GM12801 (cell line): ENCODE results near the gene SYNPR.

Experiments
- TF ChIP-seq, protein P1 (sequence below): IDR thresholded peaks from one replicate; pipeline ENCODE4 v1.5.1; 2011; ENCODE audit warnings: control low read depth; ENCODE audit not compliant: insufficient read length; ENCODE audit errors: extremely low read depth

Gene SYNPR

DNA sequence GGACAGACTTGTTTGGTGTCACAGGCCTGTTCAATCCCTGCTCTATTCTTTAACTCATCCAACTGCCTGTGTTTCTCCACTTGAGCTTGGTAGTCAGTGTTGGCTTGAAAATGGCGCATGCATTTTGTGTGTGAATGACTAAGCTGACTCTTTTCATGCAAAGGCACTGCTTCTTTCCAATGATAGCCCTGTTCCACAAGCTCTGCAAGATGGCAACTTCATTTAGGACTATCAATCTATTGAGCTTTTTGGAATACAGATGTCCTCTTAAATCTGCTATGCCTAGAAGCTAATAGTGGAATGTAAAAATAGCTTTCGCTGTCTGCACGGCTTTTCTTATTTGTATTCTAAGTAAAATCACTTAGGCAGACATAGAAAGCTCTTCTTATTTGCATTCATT, 33.6 kb upstream of the SYNPR start:
- TF ChIP-seq, protein P1, sequence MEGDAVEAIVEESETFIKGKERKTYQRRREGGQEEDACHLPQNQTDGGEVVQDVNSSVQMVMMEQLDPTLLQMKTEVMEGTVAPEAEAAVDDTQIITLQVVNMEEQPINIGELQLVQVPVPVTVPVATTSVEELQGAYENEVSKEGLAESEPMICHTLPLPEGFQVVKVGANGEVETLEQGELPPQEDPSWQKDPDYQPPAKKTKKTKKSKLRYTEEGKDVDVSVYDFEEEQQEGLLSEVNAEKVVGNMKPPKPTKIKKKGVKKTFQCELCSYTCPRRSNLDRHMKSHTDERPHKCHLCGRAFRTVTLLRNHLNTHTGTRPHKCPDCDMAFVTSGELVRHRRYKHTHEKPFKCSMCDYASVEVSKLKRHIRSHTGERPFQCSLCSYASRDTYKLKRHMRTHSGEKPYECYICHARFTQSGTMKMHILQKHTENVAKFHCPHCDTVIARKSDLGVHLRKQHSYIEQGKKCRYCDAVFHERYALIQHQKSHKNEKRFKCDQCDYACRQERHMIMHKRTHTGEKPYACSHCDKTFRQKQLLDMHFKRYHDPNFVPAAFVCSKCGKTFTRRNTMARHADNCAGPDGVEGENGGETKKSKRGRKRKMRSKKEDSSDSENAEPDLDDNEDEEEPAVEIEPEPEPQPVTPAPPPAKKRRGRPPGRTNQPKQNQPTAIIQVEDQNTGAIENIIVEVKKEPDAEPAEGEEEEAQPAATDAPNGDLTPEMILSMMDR: no peak

DNA sequence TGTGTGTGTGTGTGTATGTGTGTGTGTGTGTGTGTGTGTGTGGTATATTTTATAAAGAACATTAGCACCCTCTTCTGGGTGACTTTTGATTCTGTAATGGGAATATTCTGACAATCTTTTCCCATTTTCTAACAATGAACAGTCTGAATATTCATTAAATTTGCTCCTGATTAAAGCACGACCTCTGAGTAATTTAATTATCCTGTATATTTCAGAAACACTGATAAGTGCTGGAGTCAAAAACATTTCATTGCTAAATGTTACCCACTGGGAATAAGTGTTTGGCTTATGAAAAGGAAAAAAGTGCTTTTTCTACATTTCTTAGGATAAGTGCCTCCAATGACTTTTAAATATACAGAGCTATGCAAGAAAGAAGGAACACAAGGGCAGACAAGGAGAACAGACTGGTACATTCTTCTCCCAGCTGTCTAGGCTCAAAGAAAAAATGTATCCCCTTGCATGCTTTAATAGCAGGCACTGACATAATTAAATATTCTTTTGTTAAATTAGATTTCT, 32.3 kb upstream of the SYNPR start:
- TF ChIP-seq, protein P1: no peak

- TF ChIP-seq, protein P1: no peak
Measured at GRCh38 chr3:63248015-63248414, 30.1 kb upstream of the SYNPR start.

- TF ChIP-seq, protein P1: no peak
Measured at GRCh38 chr3:63251499-63251898, 26.6 kb upstream of the SYNPR start.

DNA sequence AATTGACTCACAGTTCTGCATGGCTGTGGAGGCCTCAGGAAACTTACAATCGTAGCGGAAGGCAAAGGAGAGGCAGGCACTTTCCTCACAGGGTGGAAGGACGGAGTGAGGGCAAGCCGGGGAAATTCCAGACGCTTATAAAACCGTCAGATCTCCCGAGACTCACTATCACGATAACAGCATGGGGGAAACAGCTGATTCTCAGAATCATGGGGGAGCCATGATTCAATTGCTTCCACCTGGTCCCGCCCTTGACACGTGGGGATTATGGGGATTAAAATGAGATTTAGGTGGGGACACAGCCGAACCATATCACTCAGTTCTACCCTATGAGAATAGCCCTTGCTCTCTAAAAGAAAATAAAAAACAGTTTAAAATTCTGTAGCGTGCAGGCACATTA, 13.4 kb upstream of the SYNPR start:
- TF ChIP-seq, protein P1: no peak

DNA sequence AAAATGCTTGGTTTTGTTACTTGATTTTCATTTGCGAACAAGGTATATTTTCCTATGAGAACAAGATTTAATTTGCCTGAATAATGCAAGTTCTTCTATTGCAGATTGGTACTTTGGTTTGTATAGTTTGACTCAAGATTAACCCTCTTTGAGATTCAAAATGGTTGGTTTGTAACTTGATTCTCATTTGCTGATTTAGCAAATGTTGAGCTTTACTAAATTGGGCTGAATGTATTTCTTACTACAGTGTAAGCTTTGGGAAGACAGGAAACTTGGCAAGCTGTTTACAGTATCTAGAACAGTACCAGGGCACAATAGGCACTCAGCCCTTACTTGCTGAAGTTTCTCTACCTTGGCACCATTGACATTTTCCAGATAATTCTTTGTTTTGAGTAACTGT, 3.7 kb upstream of the SYNPR start:
- TF ChIP-seq, protein P1: no peak

DNA sequence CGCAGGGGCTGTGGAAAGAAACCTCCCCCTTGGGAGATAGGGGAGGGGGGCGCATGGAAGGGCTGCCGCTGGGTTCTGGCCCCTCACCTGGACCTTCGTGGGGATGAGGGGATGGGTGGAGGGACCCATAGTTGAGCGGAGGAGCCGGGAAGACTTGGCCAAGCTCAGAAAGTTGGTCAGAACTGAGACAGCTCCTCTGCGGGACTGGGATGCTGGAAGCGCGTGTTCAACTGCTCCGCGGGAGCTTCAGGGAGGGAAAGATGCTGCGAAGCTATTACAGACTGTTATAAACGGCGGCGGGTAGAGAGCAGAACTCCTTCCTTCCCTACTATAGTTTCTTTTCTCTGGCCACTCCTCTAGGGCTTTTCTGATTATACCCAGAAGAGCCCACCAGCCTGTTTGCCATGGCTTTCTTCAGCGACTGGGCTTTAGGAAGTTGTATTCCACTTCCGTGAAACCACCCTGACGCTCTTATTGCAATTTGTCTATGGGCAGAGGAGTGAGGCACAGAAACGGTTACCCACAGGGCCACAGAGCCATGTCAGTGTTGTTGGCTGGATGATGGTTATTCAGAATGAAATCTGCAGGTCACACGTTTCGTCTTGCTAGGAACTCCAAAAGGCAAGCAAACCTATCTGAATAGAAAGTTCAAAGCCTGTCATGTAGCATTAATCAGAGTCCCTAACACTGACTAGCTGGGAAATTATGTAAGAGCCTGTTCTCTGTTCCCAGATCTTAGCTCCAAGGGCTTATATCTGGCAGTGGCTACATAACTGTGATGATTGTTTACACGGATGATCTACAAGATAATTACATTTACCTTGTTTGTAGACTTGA, 1.1 kb downstream of the SYNPR start:
- TF ChIP-seq, protein P1: no peak
